MM.1S (cell line): ENCODE results near the gene FBXO8.

Experiments used
- DNase-seq: peaks from one replicate; pipeline ENCODE4 v3.0.0-alpha.2; 2015
- H2AFZ ChIP-seq: fragments of 300-600 bp; sonication (generic); 2 replicates; pipeline ENCODE4 v1.6.0; 2016; ENCODE audit warnings: antibody characterized with exemption, low read length
- H3F3A ChIP-seq: fragments of 300-600 bp; sonication (generic); 2 replicates; pipeline ENCODE4 v1.6.1; 2016; ENCODE audit warnings: mild to moderate bottlenecking, antibody characterized with exemption, low read length, moderate library complexity, mixed read lengths; ENCODE audit not compliant: insufficient read depth
- H3K27ac ChIP-seq: fragments of 300-600 bp; sonication (generic); 2 replicates; pipeline ENCODE4 v1.5.1; 2016; ENCODE audit warnings: mild to moderate bottlenecking, low read length
- H3K27me3 ChIP-seq: fragments of 300-600 bp; sonication (generic); replicated peaks from 2 replicates; pipeline ENCODE4 v1.6.0; 2016; ENCODE audit warnings: low read length; ENCODE audit not compliant: insufficient read depth
- H3K36me3 ChIP-seq: fragments of 300-600 bp; sonication (generic); replicated peaks from 2 replicates; pipeline ENCODE4 v1.6.1; 2016; ENCODE audit warnings: mild to moderate bottlenecking, low read length, mixed read lengths; ENCODE audit not compliant: insufficient read depth
- H3K4me1 ChIP-seq: fragments of 300-600 bp; sonication (generic); 2 replicates; pipeline ENCODE4 v1.6.1; 2016; ENCODE audit warnings: low read length, mixed read lengths
- H3K4me2 ChIP-seq: fragments of 300-600 bp; sonication (generic); 2 replicates; pipeline ENCODE4 v1.6.0; 2016; ENCODE audit warnings: low read depth, low read length
- H3K4me3 ChIP-seq: fragments of 300-600 bp; sonication (generic); 2 replicates; pipeline ENCODE4 v1.5.1; 2016; ENCODE audit warnings: low read length, mixed read lengths
- H3K79me2 ChIP-seq: fragments of 300-600 bp; sonication (generic); 2 replicates; pipeline ENCODE4 v1.6.1; 2016; ENCODE audit warnings: mixed run types, low read length, mixed read lengths
- H3K9ac ChIP-seq: fragments of 300-600 bp; sonication (generic); 2 replicates; pipeline ENCODE4 v1.6.1; 2016; ENCODE audit warnings: low read length, mixed read lengths
- H3K9me2 ChIP-seq: fragments of 300-600 bp; sonication (generic); replicated peaks from 2 replicates; pipeline ENCODE4 v1.6.1; 2016; ENCODE audit warnings: mild to moderate bottlenecking, low read length, mixed read lengths; ENCODE audit not compliant: insufficient read depth
- H3K9me3 ChIP-seq: fragments of 300-600 bp; sonication (generic); replicated peaks from 2 replicates; pipeline ENCODE4 v1.6.1; 2016; ENCODE audit warnings: mild to moderate bottlenecking, low read length, mixed read lengths; ENCODE audit not compliant: insufficient read depth
- H4K20me1 ChIP-seq: fragments of 300-600 bp; sonication (generic); 2 replicates; pipeline ENCODE4 v1.6.1; 2016; ENCODE audit warnings: mild to moderate bottlenecking, low read length, moderate library complexity, mixed read lengths; ENCODE audit not compliant: insufficient read depth
- CTCF ChIP-seq: fragments of 300-600 bp; sonication (generic); IDR thresholded peaks from 2 replicates; pipeline ENCODE4 v1.5.1; 2016; ENCODE audit warnings: antibody characterized with exemption, low read length, mixed read lengths
- EZH2 ChIP-seq: fragments of 300-600 bp; sonication (generic); optimal IDR thresholded peaks from 2 replicates; pipeline ENCODE3; 2017; ENCODE audit warnings: low read depth, mild to moderate bottlenecking, antibody characterized with exemption, low read length, mixed read lengths
- EZH2phosphoT487 ChIP-seq: fragments of 300-600 bp; sonication (generic); IDR thresholded peaks from 2 replicates; pipeline ENCODE4 v1.6.1; 2018; ENCODE audit warnings: antibody characterized with exemption, low read length

FBXO8 gene

GRCh38 chr4:174214101-174214878, 69.2 kb downstream of the FBXO8 start:
- no peaks in the 10 kb centered on the region for H3K4me1 ChIP-seq
- H2AFZ ChIP-seq, result no peak overlapping the region
- TF ChIP-seq EZH2 (no peak), CTCF (no peak), EZH2phosphoT487 (no peak)
- no peaks in the 10 kb centered on the region for H4K20me1 ChIP-seq
- H3K27me3 ChIP-seq, result no peaks in the 10 kb centered on the region
- no peak overlapping the region for H3K4me2 ChIP-seq
- DNase-seq, result no peak
- H3K36me3 ChIP-seq, result no peaks in the 10 kb centered on the region
- no peaks in the 10 kb centered on the region for H3K79me2 ChIP-seq
- H3F3A ChIP-seq, result no peaks in the 10 kb centered on the region
- no peak overlapping the region for H3K9ac ChIP-seq
- no peak overlapping the region for H3K4me3 ChIP-seq
- H3K27ac ChIP-seq, result no peak overlapping the region
- H3K9me3 ChIP-seq, result no peaks in the 10 kb centered on the region
- H3K9me2 ChIP-seq, result no peaks in the 10 kb centered on the region

DNA sequence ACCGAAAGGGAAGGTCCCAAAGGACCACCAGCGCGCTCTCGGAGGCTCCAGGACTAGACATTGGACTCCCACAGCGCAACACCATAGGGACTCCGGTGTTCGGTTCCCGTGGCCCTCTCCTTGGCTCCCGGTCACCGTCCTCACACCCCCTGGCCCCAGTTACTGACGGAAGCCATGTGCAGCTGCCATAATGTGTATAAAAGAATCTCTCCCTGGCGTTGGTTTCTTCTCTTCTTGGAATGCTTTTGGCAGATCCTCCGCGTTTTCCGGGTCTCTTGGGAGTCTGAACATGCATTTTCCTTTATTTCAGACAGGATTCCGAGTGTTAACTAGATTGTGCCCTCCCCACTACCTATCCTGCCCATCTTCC, 69.8 kb downstream of the FBXO8 start:
- Histone ChIP-seq H3K4me1 (no peaks in the 10 kb centered on the region), H3K36me3 (no peaks in the 10 kb centered on the region), H3K79me2 (no peaks in the 10 kb centered on the region), H3K9me2 (no peaks in the 10 kb centered on the region), H3K27ac (no peak overlapping the region), H3K4me3 (no peak overlapping the region), H3F3A (no peaks in the 10 kb centered on the region), H3K9me3 (no peaks in the 10 kb centered on the region), H3K9ac (no peak overlapping the region), H4K20me1 (no peaks in the 10 kb centered on the region), H3K4me2 (no peak overlapping the region), H3K27me3 (no peaks in the 10 kb centered on the region), H2AFZ (no peak overlapping the region)
- DNase-seq, result no peak
- no peak for TF ChIP-seq EZH2phosphoT487
- TF ChIP-seq EZH2, result no peak
- no peak for TF ChIP-seq CTCF

GRCh38 chr4:174212061-174212460, 71.4 kb downstream of the FBXO8 start:
- Histone ChIP-seq H3K4me1 (no peaks in the 10 kb centered on the region), H3F3A (no peaks in the 10 kb centered on the region), H3K4me3 (no peak overlapping the region), H3K27me3 (no peaks in the 10 kb centered on the region), H4K20me1 (no peaks in the 10 kb centered on the region), H3K79me2 (no peaks in the 10 kb centered on the region), H3K9ac (no peak overlapping the region), H3K27ac (no peak overlapping the region), H3K36me3 (no peaks in the 10 kb centered on the region), H3K9me3 (no peaks in the 10 kb centered on the region), H2AFZ (no peak overlapping the region), H3K9me2 (no peaks in the 10 kb centered on the region), H3K4me2 (no peak overlapping the region)
- DNase-seq, result no peak
- TF ChIP-seq CTCF (no peak), EZH2 (no peak), EZH2phosphoT487 (no peak)
